NT2/D1 (cell line): Measurements from ENCODE around the gene TMOD4.

Source experiments
- YY1 ChIP-seq: IDR thresholded peaks from 2 replicates; pipeline ENCODE4 v1.6.1; 2011; ENCODE audit not compliant: insufficient read length, insufficient read depth
- ZNF274 ChIP-seq: IDR thresholded peaks from 2 replicates; pipeline ENCODE4 v1.6.1; 2011; ENCODE audit warnings: mild to moderate bottlenecking, low read depth, low read length

DNA sequence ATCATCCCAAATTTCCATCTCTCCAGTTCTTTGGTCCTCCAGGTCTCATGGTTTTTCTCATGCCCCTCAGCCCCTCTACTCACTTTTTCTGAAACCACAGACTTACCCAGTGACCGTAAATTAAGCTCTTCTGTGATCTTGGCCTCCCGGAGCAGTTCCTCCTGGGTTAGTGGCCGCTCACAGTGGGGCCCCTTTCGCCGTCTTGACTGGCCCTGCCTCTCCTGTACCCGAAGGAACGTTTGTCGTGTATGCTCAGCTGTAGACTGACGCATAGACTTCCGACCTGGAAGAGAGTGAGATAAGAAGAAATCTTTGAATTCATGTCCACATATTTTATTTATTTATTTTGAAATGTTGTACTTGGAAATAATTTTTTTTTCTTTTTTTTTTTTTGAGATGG lies 8.4 kb upstream of the TMOD4 start:
- TF ChIP-seq YY1 (no peak), ZNF274 (no peak)
